GM12878 (cell line): ENCODE results near the gene OR56A4. TPM values are rescaled to one million over a fixed set of nuclear protein-coding genes. Genes with fewer than 3 reads are reported as not detected.

Experiments
- ATAC-seq: fragments of 200-7000 bp; cut with Tn5 transposase; 3 replicates; pipeline ENCODE4 v1.9.1; 2020; ENCODE audit warnings: mild to moderate bottlenecking, moderate library complexity
- BruUV-seq: library from RNA; stranded (reverse); fragments of 400-500 nt; replicated peaks from 2 replicates; lab custom pipeline; 2021; lab: Mats Ljungman, UMichigan
- CTCF ChIA-PET: fragments of 300-600 bp; sonication (Branson Sonifier 250); formaldehyde crosslinking; extraction: SDS; loops from one replicate; lab custom pipeline; 2021; ENCODE audit warnings: inconsistent platforms; lab: Yijun Ruan, JAX
- POLR2A ChIA-PET: fragments of 350-600 bp; formaldehyde crosslinking; extraction: SDS; loops from one replicate; lab custom pipeline; 2021; ENCODE audit warnings: inconsistent platforms; lab: Charles Lee
- RAD21 ChIA-PET: fragments of 300-600 bp; sonication (Branson Sonifier 250); formaldehyde crosslinking; loops from one replicate; lab custom pipeline; 2023; ENCODE audit warnings: antibody characterized with exemption; ENCODE audit not compliant: unreplicated experiment; lab: Charles Lee
- SMC1A ChIA-PET: fragments of 300-600 bp; sonication (Branson Sonifier 250); formaldehyde crosslinking; loops from one replicate; lab custom pipeline; 2023; ENCODE audit not compliant: unreplicated experiment, uncharacterized antibody; lab: Charles Lee
- DNase-seq: peaks from one replicate; pipeline ENCODE4 v3.0.0-alpha.2; 2011; ENCODE audit warnings: low read depth, low spot score
- FAIRE-seq: peaks from 3 replicates; lab custom pipeline; 2011; peaks lifted over from hg19 to GRCh38; lab: Jason Lieb, UNC
- H2AFZ ChIP-seq: 2 replicates; pipeline ENCODE4 v1.6.0; 2011; ENCODE audit warnings: low read depth, low read length, control low read depth; ENCODE audit not compliant: control insufficient read depth
- H3K27ac ChIP-seq: 2 replicates; pipeline ENCODE4 v1.5.1; 2011; ENCODE audit warnings: control low read depth; ENCODE audit not compliant: control insufficient read depth, insufficient read depth
- H3K27me3 ChIP-seq, 2 experiments: replicated peaks in 1 of 2; 2 replicates each; pipeline versions ENCODE4 v1.6.0 to v1.6.1; 2011; ENCODE audit warnings: low read length in 1 of 2; ENCODE audit not compliant: control insufficient read depth in 2 of 2, insufficient read depth in 2 of 2
- H3K36me3 ChIP-seq, 2 experiments: 2 replicates each; pipeline ENCODE4 v1.5.1; 2011; ENCODE audit warnings: low read length in 1 of 2; ENCODE audit not compliant: control insufficient read depth in 2 of 2, insufficient read depth in 2 of 2
- H3K4me1 ChIP-seq: 2 replicates; pipeline ENCODE4 v1.6.1; 2011; ENCODE audit warnings: mild to moderate bottlenecking, low read length, moderate library complexity, mixed read lengths; ENCODE audit not compliant: control insufficient read depth, insufficient read depth
- H3K4me2 ChIP-seq: 2 replicates; pipeline ENCODE4 v1.6.0; 2011; ENCODE audit warnings: control low read depth; ENCODE audit not compliant: control insufficient read depth, insufficient read depth
- H3K4me3 ChIP-seq: fragments of 200-600 bp; sonication (generic); 2 replicates; pipeline ENCODE4 v1.5.1; 2016
- H3K79me2 ChIP-seq: 2 replicates; pipeline ENCODE4 v1.6.0; 2011; ENCODE audit warnings: low read length; ENCODE audit not compliant: control insufficient read depth, insufficient read depth
- H3K9ac ChIP-seq: 2 replicates; pipeline ENCODE4 v1.8.0; 2011; ENCODE audit warnings: low read length, control low read depth, mixed read lengths; ENCODE audit not compliant: control insufficient read depth, insufficient read depth
- H3K9me3 ChIP-seq: replicated peaks from 3 replicates; pipeline ENCODE4 v1.5.1; 2011; ENCODE audit warnings: mild to moderate bottlenecking, low read length; ENCODE audit not compliant: control insufficient read depth, insufficient read depth
- H4K20me1 ChIP-seq: 2 replicates; pipeline ENCODE4 v1.6.0; 2011; ENCODE audit not compliant: control insufficient read depth, insufficient read depth
- BCLAF1 ChIP-seq: fragments of 450-650 bp; IDR thresholded peaks from 2 replicates; pipeline ENCODE4 v1.6.1; 2017; ENCODE audit warnings: antibody characterized with exemption, mild to moderate bottlenecking, moderate library complexity
- CHD4 ChIP-seq: fragments of 200-600 bp; sonication (generic); IDR thresholded peaks from 2 replicates; pipeline ENCODE4 v1.6.1; 2016; ENCODE audit warnings: mild to moderate bottlenecking
- CREB1 ChIP-seq: IDR thresholded peaks from 2 replicates; pipeline ENCODE4 v1.6.1; 2012; ENCODE audit warnings: low read depth, mild to moderate bottlenecking, inconsistent platforms
- GATAD2B ChIP-seq: fragments of 450-650 bp; conservative IDR thresholded peaks from 2 replicates; pipeline ENCODE4 v1.6.1; 2017; ENCODE audit warnings: low read depth, mild to moderate bottlenecking, moderate library complexity
- IRF5 ChIP-seq: fragments of 450-650 bp; IDR thresholded peaks from 2 replicates; pipeline ENCODE4 v1.6.1; 2017; ENCODE audit warnings: borderline replicate concordance
- JUNB ChIP-seq: IDR thresholded peaks from 2 replicates; pipeline ENCODE4 v1.6.1; 2016; ENCODE audit warnings: antibody characterized with exemption, mild to moderate bottlenecking
- KDM1A ChIP-seq: fragments of 200-600 bp; sonication (generic); IDR thresholded peaks from 2 replicates; pipeline ENCODE4 v1.6.1; 2016; ENCODE audit warnings: borderline replicate concordance
- MYC ChIP-seq: IDR thresholded peaks from 2 replicates; pipeline ENCODE4 v1.6.1; 2011; ENCODE audit warnings: mild to moderate bottlenecking, low read length, moderate library complexity, inconsistent platforms; ENCODE audit not compliant: insufficient read depth, insufficient replicate concordance, insufficient read length, severe bottlenecking
- NR2F1 ChIP-seq: fragments of 450-650 bp; conservative IDR thresholded peaks from 2 replicates; pipeline ENCODE4 v1.6.1; 2017; ENCODE audit warnings: mild to moderate bottlenecking
- PKNOX1 ChIP-seq: fragments of 450-650 bp; IDR thresholded peaks from 2 replicates; pipeline ENCODE4 v1.6.1; 2016; ENCODE audit warnings: mild to moderate bottlenecking
- POLR2AphosphoS2 ChIP-seq: IDR thresholded peaks from 2 replicates; pipeline ENCODE4 v1.6.1; 2011; ENCODE audit warnings: low read depth, mild to moderate bottlenecking, low read length, improper control_type of control experiment, moderate library complexity
- RFX5 ChIP-seq: IDR thresholded peaks from 2 replicates; pipeline ENCODE4 v1.6.1; 2011; ENCODE audit warnings: low read depth, low read length, improper control_type of control experiment
- SUPT20H ChIP-seq: IDR thresholded peaks from 2 replicates; pipeline ENCODE4 v1.6.1; 2011; ENCODE audit warnings: low read depth, mild to moderate bottlenecking, low read length, moderate library complexity, borderline replicate concordance; ENCODE audit not compliant: control insufficient read depth
- TCF7 ChIP-seq: IDR thresholded peaks from 2 replicates; pipeline ENCODE4 v1.6.1; 2014; ENCODE audit warnings: antibody characterized with exemption, borderline replicate concordance
- USF1 ChIP-seq: IDR thresholded peaks from 2 replicates; pipeline ENCODE4 v1.6.1; 2011; ENCODE audit warnings: borderline replicate concordance, low read depth, mild to moderate bottlenecking, moderate library complexity, mixed read lengths, low read length; ENCODE audit not compliant: insufficient read depth; ENCODE audit errors: extremely low read length
- WGBS: methylation state at CpG from one replicate; pipeline ENCODE4 v1.1.6; 2016; ENCODE audit warnings: low lambda C conversion rate; ENCODE audit not compliant: insufficient replicate concordance, insufficient coverage; ENCODE audit errors: missing lambda C conversion rate; 5-methylcytosine and 5-hydroxymethylcytosine counted together
- in situ Hi-C: fragments of 300-500 bp; cut with MboI; formaldehyde crosslinking; loops from 9 replicates; pipeline ENCODE4 v1.14.3; 2018; ENCODE audit warnings: mixed read lengths
- intact Hi-C: fragments of 100-400 bp; cut with micrococcal nuclease; formaldehyde crosslinking; loops from one replicate; pipeline ENCODE4 v1.14.2; 2022; ENCODE audit not compliant: unreplicated experiment
- polyA plus RNA-seq, 11 experiments: library from polyadenylated mRNA; depleted of rRNA in 4 of 11; unstranded in 6 of 11; stranded (reverse) in 5 of 11; fragments of >200 nt; fragmentation: Nextera tagmentation in 4 of 11; fragmentation: Illumina TruSeq in 1 of 11; extraction: Ambion mirVana in 4 of 11; extraction: Trizol in 1 of 11; gene quantifications; 1 replicate in 1 of 11; 2 replicates in 10 of 11; pipeline versions ENCODE4 v1.2.1 to v1.2.3, GENCODE V29; 2011 to 2016; ENCODE audit warnings: inconsistent platforms in 2 of 11, missing spikeins in 2 of 11, low read depth in 1 of 11
- total RNA-seq, 4 experiments: library from RNA; depleted of rRNA in 3 of 4; stranded (reverse); fragments of >200 nt in 3 of 4; fragmentation: Illumina TruSeq in 1 of 4; extraction: Trizol in 1 of 4; gene quantifications; 2 replicates each; pipeline versions ENCODE4 v1.2.1 to v1.2.3, GENCODE V29; 2013 to 2021

The OR56A4 gene
- total and polyA plus RNA-seq, 10 of the 15 experiments (the other 5 are each of a cell fraction or from before 2014, with no cell fraction given) = not detected

GRCh38 chr11:5994791-5995190, 12.0 kb downstream of the OR56A4 start:
- ChIA-PET POLR2A (no interaction called here), RAD21 (interaction anchor here (0.6 kb wide), 1 partner anchor 22 kb away, joined by 3 read pairs; no protein-coding TSS in a partner anchor), CTCF (no interaction called here), SMC1A (no interaction called here)
- FAIRE-seq (no peak), DNase-seq (no peak), ATAC-seq (no peak)
- no peaks in the 10 kb centered on the region for H3K36me3 ChIP-seq
- H2AFZ ChIP-seq = no peak overlapping the region
- no peaks in the 10 kb centered on the region for H3K27me3 ChIP-seq
- no peak overlapping the region for H3K4me2 ChIP-seq
- in situ Hi-C loops = no loop called here
- no peak overlapping the region for H3K4me3 ChIP-seq
- TF ChIP-seq MYC (no peak), CHD4 (no peak), JUNB (no peak), IRF5 (no peak), PKNOX1 (no peak), USF1 (no peak), POLR2AphosphoS2 (no peak), SUPT20H (no peak), NR2F1 (no peak), GATAD2B (no peak), KDM1A (no peak), BCLAF1 (no peak), RFX5 (no peak), CREB1 (no peak), TCF7 (no peak)
- H3K9ac ChIP-seq = no peak overlapping the region
- WGBS = 33% methylated on average over 14 of the region's 14 CpGs
- no peaks in the 10 kb centered on the region for H4K20me1 ChIP-seq
- no peaks in the 10 kb centered on the region for H3K79me2 ChIP-seq
- BruUV-seq = no TSS peak
- H3K9me3 ChIP-seq = no peaks in the 10 kb centered on the region
- H3K4me1 ChIP-seq = no peaks in the 10 kb centered on the region
- intact Hi-C loops = no loop called here
- H3K27ac ChIP-seq = no peak overlapping the region
